ENCODE data around the gene GPRC5D. TPM values are rescaled to one million over a fixed set of nuclear protein-coding genes. Genes with fewer than 3 reads are reported as not detected.

The GPRC5D gene
- total and polyA plus RNA-seq, 2 experiments from 2014 or later, result not detected

- Histone ChIP-seq H3K4me3 (no peak overlapping the region), H3K27ac (no peak overlapping the region), H3K79me2 (ENCODE audit: insufficient read depth) (peaks cover 10% of the 10 kb centered on the region; the same call in 1 of the 2 replicates), H3K36me3 (ENCODE audit: low read depth) (peaks cover 21% of the 10 kb centered on the region), H2AFZ (no peak overlapping the region), H3K9me3 (ENCODE audit: low read depth) (no peaks in the 10 kb centered on the region), H3F3A (ENCODE audit: insufficient read depth) (peaks cover 19% of the 10 kb centered on the region; the same call in 1 of the 2 replicates), H4K20me1 (ENCODE audit: insufficient read depth) (no peaks in the 10 kb centered on the region), H3K9me2 (ENCODE audit: insufficient read depth) (no peaks in the 10 kb centered on the region), H3K4me2 (ENCODE audit: unreplicated experiment) (no peak overlapping the region), H3K9ac (no peak overlapping the region), H3K27me3 (replicated peaks; ENCODE audit: insufficient read depth) (no peaks in the 10 kb centered on the region), H3K4me1 (ENCODE audit: insufficient read depth) (peaks cover 8% of the 10 kb centered on the region)
- in situ Hi-C loops (cut with MboI), result loop anchor here (10.0 kb wide), 1 partner anchor 309 kb away; no protein-coding TSS in a partner anchor
- no peak for DNase-seq
- TF ChIP-seq EZH2phosphoT487 (IDR thresholded peaks at IDR 0.05; ENCODE audit: insufficient read depth, low read depth) (no peak), EZH2 (IDR thresholded peaks at IDR 0.05; ENCODE audit: insufficient read depth, poor library complexity, severe bottlenecking) (no peak)
- WGBS, 2 experiments (ENCODE audit: low coverage in 1 of 2, low lambda C conversion rate in 2 of 2, missing lambda C conversion rate in 2 of 2), result 90% methylated on average over 10 of the region's 10 CpGs
Observed at GRCh38 chr12:12915656-12916055, 36.3 kb downstream of the GPRC5D start.

- H3K4me2 ChIP-seq (ENCODE audit: unreplicated experiment), result no peak overlapping the region
- peaks cover 21% of the 10 kb centered on the region; the same call in 1 of the 2 replicates for H3K79me2 ChIP-seq (ENCODE audit: insufficient read depth)
- H3K9me2 ChIP-seq (ENCODE audit: insufficient read depth), result no peaks in the 10 kb centered on the region
- no peak for DNase-seq
- H3K4me1 ChIP-seq (ENCODE audit: insufficient read depth), result peaks cover 14% of the 10 kb centered on the region
- H3K36me3 ChIP-seq (ENCODE audit: low read depth), result peaks cover 34% of the 10 kb centered on the region
- H3K9me3 ChIP-seq (ENCODE audit: low read depth), result no peaks in the 10 kb centered on the region
- H4K20me1 ChIP-seq (ENCODE audit: insufficient read depth), result no peaks in the 10 kb centered on the region
- H2AFZ ChIP-seq, result no peak overlapping the region
- WGBS, 2 experiments (ENCODE audit: low coverage in 1 of 2, low lambda C conversion rate in 2 of 2, missing lambda C conversion rate in 2 of 2), result 92 to 98% methylated on average over 5 of the region's 5 CpGs
- peaks cover 14% of the 10 kb centered on the region; the same call in 1 of the 2 replicates for H3F3A ChIP-seq (ENCODE audit: insufficient read depth)
- H3K27me3 ChIP-seq (replicated peaks; ENCODE audit: insufficient read depth), result no peaks in the 10 kb centered on the region
- no peak for TF ChIP-seq EZH2phosphoT487 (IDR thresholded peaks at IDR 0.05; ENCODE audit: insufficient read depth, low read depth)
- no peak for TF ChIP-seq EZH2 (IDR thresholded peaks at IDR 0.05; ENCODE audit: insufficient read depth, poor library complexity, severe bottlenecking)
- no peak overlapping the region for H3K4me3 ChIP-seq
- H3K27ac ChIP-seq, result no peak overlapping the region
- in situ Hi-C loops (cut with MboI), result loop anchor here (10.0 kb wide), 1 partner anchor 312 kb away; no protein-coding TSS in a partner anchor
- H3K9ac ChIP-seq, result no peak overlapping the region
Observed at GRCh38 chr12:12912711-12913110, 39.3 kb downstream of the GPRC5D start.

- no peak overlapping the region for H3K27ac ChIP-seq
- in situ Hi-C loops (cut with MboI), result loop anchor here (10.0 kb wide), 1 partner anchor 315 kb away; no protein-coding TSS in a partner anchor
Observed at GRCh38 chr12:12909995-12910420, 42.0 kb downstream of the GPRC5D start.

GRCh38 chr12:12909228-12909994, 42.6 kb downstream of the GPRC5D start:
- Histone ChIP-seq H3K27ac (no peak overlapping the region), H3K9me3 (ENCODE audit: low read depth) (no peaks in the 10 kb centered on the region)

More at GRCh38 chr12:12909995-12910420, 42.0 kb downstream of the GPRC5D start:
- Histone ChIP-seq H3K9ac (no peak overlapping the region), H3K79me2 (ENCODE audit: insufficient read depth) (peaks cover 34% of the 10 kb centered on the region), H3K4me3 (no peak overlapping the region), H3K9me3 (ENCODE audit: low read depth) (no peaks in the 10 kb centered on the region), H3K9me2 (ENCODE audit: insufficient read depth) (no peaks in the 10 kb centered on the region), H2AFZ (no peak overlapping the region), H4K20me1 (ENCODE audit: insufficient read depth) (no peaks in the 10 kb centered on the region), H3K4me1 (ENCODE audit: insufficient read depth) (peaks cover 6% of the 10 kb centered on the region), H3K27me3 (replicated peaks; ENCODE audit: insufficient read depth) (no peaks in the 10 kb centered on the region), H3K4me2 (ENCODE audit: unreplicated experiment) (no peak overlapping the region), H3K36me3 (ENCODE audit: low read depth) (peaks cover 32% of the 10 kb centered on the region), H3F3A (ENCODE audit: insufficient read depth) (peaks cover 14% of the 10 kb centered on the region; the same call in 1 of the 2 replicates)
- WGBS, 2 experiments (ENCODE audit: low coverage in 1 of 2, low lambda C conversion rate in 2 of 2, missing lambda C conversion rate in 2 of 2), result 76 to 78% methylated on average over 4 of the region's 4 CpGs
- no peak for TF ChIP-seq EZH2phosphoT487 (IDR thresholded peaks at IDR 0.05; ENCODE audit: insufficient read depth, low read depth)
- TF ChIP-seq EZH2 (IDR thresholded peaks at IDR 0.05; ENCODE audit: insufficient read depth, poor library complexity, severe bottlenecking), result no peak
- no peak for DNase-seq

More at GRCh38 chr12:12909228-12909994, 42.6 kb downstream of the GPRC5D start:
- Histone ChIP-seq H3F3A (ENCODE audit: insufficient read depth) (peaks cover 14% of the 10 kb centered on the region; the same call in 1 of the 2 replicates), H3K79me2 (ENCODE audit: insufficient read depth) (peaks cover 35% of the 10 kb centered on the region), H2AFZ (no peak overlapping the region), H3K36me3 (ENCODE audit: low read depth) (peaks cover 32% of the 10 kb centered on the region), H3K9me2 (ENCODE audit: insufficient read depth) (no peaks in the 10 kb centered on the region), H3K4me3 (no peak overlapping the region), H3K4me1 (ENCODE audit: insufficient read depth) (peaks cover 6% of the 10 kb centered on the region), H3K4me2 (ENCODE audit: unreplicated experiment) (no peak overlapping the region), H3K9ac (no peak overlapping the region), H3K27me3 (replicated peaks; ENCODE audit: insufficient read depth) (no peaks in the 10 kb centered on the region), H4K20me1 (ENCODE audit: insufficient read depth) (no peaks in the 10 kb centered on the region)
- in situ Hi-C loops (cut with MboI), result no loop called here
- WGBS, 2 experiments (ENCODE audit: low coverage in 1 of 2, low lambda C conversion rate in 2 of 2, missing lambda C conversion rate in 2 of 2), result 78 to 84% methylated on average over 4 of the region's 4 CpGs
- TF ChIP-seq EZH2phosphoT487 (IDR thresholded peaks at IDR 0.05; ENCODE audit: insufficient read depth, low read depth) (no peak), EZH2 (IDR thresholded peaks at IDR 0.05; ENCODE audit: insufficient read depth, poor library complexity, severe bottlenecking) (no peak)
- no peak for DNase-seq
